GM19025 (cell line): ENCODE data around the gene UBC.

Experiments
- ATAC-seq: cut with Tn5 transposase; IDR thresholded peaks from one replicate; pipeline ENCODE4 v1.9.1; 2021; ENCODE audit warnings: mild to moderate bottlenecking, low read depth, moderate library complexity; ENCODE audit not compliant: unreplicated experiment

UBC gene

GRCh38 chr12:124914392-124915238, at the start of gene UBC:
Gene UBC, minus strand, starts transcription at chr12:124914650. Its CDS starts 879 bp downstream, at chr12:124913771.
- peak; percentile 21 for ATAC-seq

- no peak for ATAC-seq
These were observed 48.8 kb upstream of the UBC start for GRCh38 chr12:124963211-124963610.

- no peak for ATAC-seq
These were observed 46.6 kb upstream of the UBC start for GRCh38 chr12:124961055-124961454.

DNA sequence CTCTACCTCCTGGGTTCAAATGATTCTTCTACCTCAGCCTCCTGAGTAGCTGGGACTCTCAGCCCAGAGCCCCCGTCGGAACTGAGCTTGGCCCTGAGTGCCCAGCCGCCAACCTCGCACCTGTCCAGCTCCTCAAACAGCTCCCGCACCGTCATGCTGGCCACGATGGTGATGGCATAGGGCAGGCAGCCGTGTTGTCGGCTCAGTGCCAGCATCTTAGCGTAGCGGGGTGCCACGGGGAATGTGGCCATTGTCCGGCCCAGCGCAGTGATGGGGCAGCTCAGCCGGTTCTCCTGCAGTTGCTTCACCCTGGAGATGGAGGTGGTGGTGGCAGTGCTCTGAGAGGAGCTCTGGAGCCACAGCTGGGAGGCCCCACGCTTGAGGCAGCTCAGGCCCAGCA, 42.1 kb upstream of the UBC start:
- no peak for ATAC-seq

- ATAC-seq = no peak
These were observed 40.3 kb upstream of the UBC start for GRCh38 chr12:124954771-124955170.

DNA sequence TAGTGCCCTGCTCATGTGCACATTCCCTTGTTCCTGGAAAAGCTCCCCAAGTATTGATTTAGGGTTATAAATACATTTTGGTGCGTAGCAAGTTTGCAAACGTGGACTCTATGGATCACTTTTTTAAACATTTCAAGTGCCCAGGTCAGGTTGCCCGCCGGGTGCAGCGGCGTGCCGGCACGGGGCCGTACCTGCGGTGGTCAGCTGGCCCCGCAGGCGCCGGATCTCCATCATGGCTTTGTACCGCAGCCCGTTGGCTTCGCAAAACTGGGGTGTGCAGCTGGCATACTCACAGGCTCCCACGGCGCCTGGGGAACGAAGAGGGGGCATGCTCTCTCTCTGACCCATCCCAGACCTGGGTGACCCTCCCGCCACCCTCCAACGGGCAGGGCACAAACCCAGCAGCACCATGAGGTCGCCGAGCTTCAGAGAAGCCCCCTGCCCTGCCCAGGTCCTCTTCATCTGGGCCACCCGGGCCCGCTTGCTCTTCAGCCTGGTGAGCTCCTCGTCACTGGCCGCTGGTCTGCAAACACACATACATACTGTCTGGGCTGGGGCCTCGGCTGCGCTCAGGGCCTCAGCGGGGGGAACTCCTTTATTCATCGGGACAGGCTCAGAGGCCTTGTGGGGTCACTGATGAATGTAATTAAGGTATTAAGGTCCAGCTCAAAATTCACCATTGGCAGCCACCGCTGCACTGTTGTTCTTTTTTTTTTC, 39.4 kb upstream of the UBC start:
- ATAC-seq = no peak

DNA sequence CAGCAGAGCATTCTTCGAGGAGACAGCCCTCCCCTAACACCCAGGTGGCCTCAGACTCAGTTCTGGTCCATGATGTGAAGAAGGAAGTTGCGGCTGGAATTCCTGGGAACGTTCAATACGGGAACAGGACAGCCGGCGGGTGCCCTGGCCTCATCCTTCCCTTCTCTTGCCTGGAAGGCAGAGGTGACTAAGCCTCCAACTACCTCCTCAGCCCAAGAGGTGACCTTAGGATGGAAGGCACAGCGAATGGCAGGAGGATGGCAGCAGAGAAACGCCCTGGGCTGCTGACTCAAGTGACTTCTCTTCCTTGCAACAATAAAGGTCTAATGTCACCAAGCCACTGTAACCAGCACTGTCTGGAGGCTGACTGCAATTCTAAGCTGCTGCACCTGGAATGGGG, 38.4 kb upstream of the UBC start:
- no peak for ATAC-seq

DNA sequence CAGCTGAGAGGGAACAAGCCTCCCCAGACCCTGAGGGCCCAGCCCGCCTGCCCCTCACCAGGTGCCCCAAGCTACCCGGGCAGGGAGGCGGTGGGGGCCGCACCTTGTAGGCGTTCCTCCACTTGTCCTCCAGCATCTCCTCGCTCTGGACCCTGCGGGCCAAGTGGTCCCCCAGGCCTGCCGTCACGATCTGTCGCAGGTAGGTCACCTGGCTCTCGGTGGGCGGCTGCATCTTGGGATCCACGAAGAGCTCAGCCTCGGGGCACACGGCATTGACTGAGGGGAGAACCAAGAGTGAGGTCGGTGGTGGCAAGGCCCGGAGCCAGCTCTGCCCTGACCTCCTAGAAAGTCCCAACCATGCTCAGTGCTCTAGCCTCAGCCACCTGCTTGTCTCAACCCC, 37.8 kb upstream of the UBC start:
- ATAC-seq = no peak

GRCh38 chr12:124949779-124950728, 35.6 kb upstream of the UBC start:
- no peak for ATAC-seq

GRCh38 chr12:124949066-124949465, 34.6 kb upstream of the UBC start:
- ATAC-seq = no peak

- ATAC-seq = no peak
These were observed 33.3 kb upstream of the UBC start for GRCh38 chr12:124947561-124948398.

GRCh38 chr12:124947013-124947412, 32.6 kb upstream of the UBC start:
- no peak for ATAC-seq

DNA sequence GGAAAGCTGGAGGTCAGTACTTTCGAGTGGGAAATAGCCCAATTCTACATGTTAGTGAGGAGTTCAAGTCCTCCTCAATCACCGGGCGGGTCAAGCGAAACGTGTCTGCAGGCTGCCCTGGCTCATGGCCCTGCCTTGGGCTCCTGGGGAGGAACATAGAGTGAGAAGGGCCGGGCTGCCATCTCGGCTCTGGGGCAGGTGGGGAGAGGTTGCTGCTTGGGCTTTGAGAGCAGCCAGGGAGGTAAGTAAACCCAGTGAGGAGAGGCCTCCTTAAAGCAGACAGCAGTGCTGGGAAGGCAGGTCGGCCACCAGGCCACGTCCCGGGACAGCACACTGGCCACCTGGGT, 32.0 kb upstream of the UBC start:
- no peak for ATAC-seq

GRCh38 chr12:124941170-124941527, 26.7 kb upstream of the UBC start:
- no peak for ATAC-seq

- peak; percentile 29 for ATAC-seq
These were observed 26.1 kb upstream of the UBC start for GRCh38 chr12:124940393-124941169.

DNA sequence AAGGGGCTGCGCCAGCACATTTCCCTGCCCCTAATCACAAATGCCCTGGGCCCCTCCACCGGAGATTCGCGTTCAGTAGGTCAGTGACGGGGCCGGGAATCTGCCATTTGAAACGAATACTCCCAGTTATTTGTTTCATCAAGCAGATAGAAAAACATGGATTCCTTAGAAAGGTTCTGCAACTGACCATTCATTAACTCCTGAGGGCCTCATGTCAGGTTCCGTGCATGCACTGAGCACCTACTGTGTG, 25.6 kb upstream of the UBC start:
- no peak for ATAC-seq

- peak; percentile 62 for ATAC-seq
These were observed 25.1 kb upstream of the UBC start for GRCh38 chr12:124939421-124940142.

GRCh38 chr12:124939079-124939420, 24.6 kb upstream of the UBC start:
- peak; percentile 31 for ATAC-seq

- ATAC-seq = no peak
These were observed 24.1 kb upstream of the UBC start for GRCh38 chr12:124938587-124938986.
